NCI-H345 (cell line): ENCODE measurements around the gene HDAC6.
A peak's percentile ranks its signal among the peaks of the same experiment; 100 is the strongest.
"Not testable (repeated sequence)": the region's sequence is repeated elsewhere in the genome, so short reads cannot be mapped to it uniquely, and the experiment has no call there.

Source experiments
- DNase-seq: peaks from one replicate; lab custom pipeline; 2025; lab: John Stamatoyannopoulos, UW

The HDAC6 gene

GRCh38 chrX:48824066-48824465 is 22.2 kb downstream of the HDAC6 start:
- no peak for DNase-seq

- no peak for DNase-seq
These were observed 24.4 kb downstream of the HDAC6 start, which contains the start of gene ERAS for GRCh38 chrX:48826135-48826875. TSS of gene ERAS (plus strand) at chrX:48826513. CDS start at chrX:48829124, 2,611 bp downstream.

- no peak for DNase-seq
These were observed 25.2 kb downstream of the HDAC6 start for GRCh38 chrX:48826876-48827653.

GRCh38 chrX:48827654-48827968 is 25.7 kb downstream of the HDAC6 start:
- DNase-seq: no peak

- no peak for DNase-seq
These were observed 27.3 kb downstream of the HDAC6 start for GRCh38 chrX:48829016-48829735.

GRCh38 chrX:48831136-48831908 is 29.5 kb downstream of the HDAC6 start:
- no peak for DNase-seq

GRCh38 chrX:48831909-48832291 is 30.0 kb downstream of the HDAC6 start:
- no peak for DNase-seq

GRCh38 chrX:48833542-48834138 is 31.8 kb downstream of the HDAC6 start:
- no peak for DNase-seq

- peak; percentile 6 for DNase-seq
These were observed 32.5 kb downstream of the HDAC6 start for GRCh38 chrX:48834383-48834709.

- DNase-seq: peak; percentile 67
These were observed 33.9 kb downstream of the HDAC6 start, which contains the start of gene PCSK1N for GRCh38 chrX:48835524-48836329. TSS of gene PCSK1N (minus strand) at chrX:48835610. CDS start at chrX:48835532, 78 bp downstream.

- no peak for DNase-seq
These were observed 37.8 kb downstream of the HDAC6 start for GRCh38 chrX:48839686-48840085.

- DNase-seq: no peak
These were observed 47.0 kb downstream of the HDAC6 start for GRCh38 chrX:48848847-48849246.

- DNase-seq: no peak
These were observed 51.0 kb downstream of the HDAC6 start for GRCh38 chrX:48852857-48853256.

- not testable (repeated sequence) for DNase-seq
These were observed 51.6 kb downstream of the HDAC6 start for GRCh38 chrX:48853494-48853893.

- not testable (repeated sequence) for DNase-seq
These were observed 52.4 kb downstream of the HDAC6 start for GRCh38 chrX:48854121-48854804.

- no peak for DNase-seq
These were observed 53.0 kb downstream of the HDAC6 start for GRCh38 chrX:48854898-48855297.

GRCh38 chrX:48864210-48864609 is 62.3 kb downstream of the HDAC6 start:
- DNase-seq: no peak

- DNase-seq: not testable (repeated sequence)
These were observed 70.2 kb downstream of the HDAC6 start for GRCh38 chrX:48872017-48872416.
